GM23338 (cell line): ENCODE data around the gene TYR. TPM values are rescaled to one million over a fixed set of nuclear protein-coding genes. Genes with fewer than 3 reads are reported as not detected.

Source experiments
- ATAC-seq: fragments of 200-7000 bp; cut with Tn5 transposase; 3 replicates; pipeline ENCODE4 v1.9.1; 2020
- DNase-seq: peaks from one replicate; pipeline ENCODE4 v3.0.0-alpha.2; 2015; ENCODE audit warnings: low spot score
- H2AFZ ChIP-seq: fragments of 200-600 bp; sonication (generic); 2 replicates; pipeline ENCODE4 v1.8.0; 2016; ENCODE audit warnings: antibody characterized with exemption, mild to moderate bottlenecking, moderate library complexity
- H3F3A ChIP-seq: fragments of 200-600 bp; sonication (generic); replicated peaks from 2 replicates; pipeline ENCODE4 v1.8.0; 2017; ENCODE audit warnings: antibody characterized with exemption, mixed run types, low read depth
- H3K27ac ChIP-seq: fragments of 200-600 bp; sonication (generic); 2 replicates; pipeline ENCODE4 v1.6.1; 2016; ENCODE audit warnings: low read depth
- H3K27me3 ChIP-seq: fragments of 200-600 bp; sonication (generic); 2 replicates; pipeline ENCODE4 v1.8.0; 2016; ENCODE audit warnings: mild to moderate bottlenecking, mixed run types, moderate library complexity; ENCODE audit not compliant: insufficient read depth
- H3K36me3 ChIP-seq: fragments of 200-600 bp; sonication (generic); 2 replicates; pipeline ENCODE4 v1.8.0; 2016; ENCODE audit warnings: mild to moderate bottlenecking; ENCODE audit not compliant: insufficient read depth
- H3K4me1 ChIP-seq: fragments of 200-600 bp; sonication (generic); 2 replicates; pipeline ENCODE4 v1.8.0; 2016; ENCODE audit warnings: mild to moderate bottlenecking, moderate library complexity; ENCODE audit not compliant: insufficient read depth
- H3K4me2 ChIP-seq: fragments of 200-600 bp; sonication (generic); 2 replicates; pipeline ENCODE4 v1.7.1; 2017; ENCODE audit warnings: mixed run types
- H3K4me3 ChIP-seq: fragments of 200-600 bp; sonication (generic); 2 replicates; pipeline ENCODE4 v1.6.1; 2016; ENCODE audit warnings: mixed run types
- H3K79me2 ChIP-seq: fragments of 200-600 bp; sonication (generic); replicated peaks from 2 replicates; pipeline ENCODE4 v1.8.0; 2017; ENCODE audit warnings: mild to moderate bottlenecking; ENCODE audit not compliant: insufficient read depth
- H3K9me2 ChIP-seq: fragments of 200-600 bp; sonication (generic); 2 replicates; pipeline ENCODE4 v1.8.0; 2017; ENCODE audit not compliant: insufficient read depth
- H4K20me1 ChIP-seq: fragments of 200-600 bp; sonication (generic); replicated peaks from 2 replicates; pipeline ENCODE4 v1.8.0; 2017; ENCODE audit warnings: mild to moderate bottlenecking; ENCODE audit not compliant: insufficient read depth
- H3K27ac Mint-ChIP-seq: 2 replicates; pipeline ENCODE4 v1.8.0; 2020; ENCODE audit warnings: inconsistent platforms, mild to moderate bottlenecking, moderate library complexity, mixed read lengths
- H3K27me3 Mint-ChIP-seq: 3 replicates; pipeline ENCODE4 v1.8.0; 2022; ENCODE audit warnings: low read depth, mild to moderate bottlenecking, moderate library complexity, mixed read lengths, inconsistent platforms; ENCODE audit not compliant: insufficient read depth, poor library complexity
- H3K36me3 Mint-ChIP-seq: 3 replicates; pipeline ENCODE4 v1.8.0; 2021; ENCODE audit warnings: low read depth, mild to moderate bottlenecking, inconsistent platforms, moderate library complexity, mixed read lengths
- H3K4me1 Mint-ChIP-seq: 3 replicates; pipeline ENCODE4 v1.8.0; 2020; ENCODE audit warnings: mild to moderate bottlenecking, inconsistent platforms, mixed read lengths
- H3K4me3 Mint-ChIP-seq: 3 replicates; pipeline ENCODE4 v1.8.0; 2021; ENCODE audit warnings: moderate library complexity, mild to moderate bottlenecking, inconsistent platforms, mixed read lengths
- H3K9me3 Mint-ChIP-seq: 3 replicates; pipeline ENCODE4 v1.8.0; 2020; ENCODE audit warnings: moderate library complexity, mild to moderate bottlenecking, inconsistent platforms, mixed read lengths
- JUNB ChIP-seq: IDR thresholded peaks from one replicate; pipeline ENCODE4 v1.6.1; 2016; ENCODE audit warnings: antibody characterized with exemption; ENCODE audit not compliant: unreplicated experiment
- NANOG ChIP-seq: IDR thresholded peaks from 2 replicates; pipeline ENCODE4 v1.6.1; 2016; ENCODE audit warnings: antibody characterized with exemption, borderline replicate concordance
- REST ChIP-seq: IDR thresholded peaks from one replicate; pipeline ENCODE4 v1.6.1; 2018; ENCODE audit warnings: antibody characterized with exemption; ENCODE audit not compliant: unreplicated experiment
- STAT1 ChIP-seq: IDR thresholded peaks from one replicate; pipeline ENCODE4 v1.6.1; 2016; ENCODE audit warnings: antibody characterized with exemption; ENCODE audit not compliant: unreplicated experiment
- ZNF114 ChIP-seq: fragments of 250-450 bp; sonication (Bioruptor Pico); IDR thresholded peaks from 2 replicates; pipeline ENCODE4 v1.5.0; 2020; ENCODE audit warnings: mild to moderate bottlenecking, moderate library complexity
- ZNF331 ChIP-seq: fragments of 250-450 bp; sonication (Bioruptor Pico); IDR thresholded peaks from 2 replicates; pipeline ENCODE4 v1.5.0; 2020; ENCODE audit warnings: low read depth, mild to moderate bottlenecking, moderate library complexity
- long read RNA-seq: library from polyadenylated mRNA; unstranded; transcript quantifications from one replicate; pipeline ENCODE4 v2.0.0, GENCODE V29; 2020; ENCODE audit not compliant: unreplicated experiment
- polyA plus RNA-seq: library from polyadenylated mRNA; unstranded; fragments of >200 nt; fragmentation: Nextera tagmentation; extraction: Ambion mirVana; gene quantifications from 2 replicates; pipeline ENCODE4 v1.2.1, GENCODE V29; 2016
- total RNA-seq: library from RNA; depleted of rRNA; stranded (reverse); fragments of >200 nt; shearing (Covaris generic); gene quantifications from 2 replicates; pipeline ENCODE4 v1.2.3, GENCODE V29; 2014; rRNA removed
- TF ChIP-seq, protein P1 (sequence below), 2 experiments: fragments of 200-600 bp in 1 of 2; sonication (generic) in 1 of 2; conservative IDR thresholded peaks; 2 replicates each; pipeline versions ENCODE4 v1.5.1 to v1.6.1; 2016 to 2017; ENCODE audit warnings: antibody characterized with exemption in 2 of 2, low read depth in 2 of 2, mild to moderate bottlenecking in 2 of 2, moderate library complexity in 1 of 2

TYR gene
- total RNA-seq (not detected in 2 replicates), polyA plus RNA-seq (0.08 TPM in 1 of 2 replicates, not detected in the other)
- long read RNA-seq: 0 reads

DNA sequence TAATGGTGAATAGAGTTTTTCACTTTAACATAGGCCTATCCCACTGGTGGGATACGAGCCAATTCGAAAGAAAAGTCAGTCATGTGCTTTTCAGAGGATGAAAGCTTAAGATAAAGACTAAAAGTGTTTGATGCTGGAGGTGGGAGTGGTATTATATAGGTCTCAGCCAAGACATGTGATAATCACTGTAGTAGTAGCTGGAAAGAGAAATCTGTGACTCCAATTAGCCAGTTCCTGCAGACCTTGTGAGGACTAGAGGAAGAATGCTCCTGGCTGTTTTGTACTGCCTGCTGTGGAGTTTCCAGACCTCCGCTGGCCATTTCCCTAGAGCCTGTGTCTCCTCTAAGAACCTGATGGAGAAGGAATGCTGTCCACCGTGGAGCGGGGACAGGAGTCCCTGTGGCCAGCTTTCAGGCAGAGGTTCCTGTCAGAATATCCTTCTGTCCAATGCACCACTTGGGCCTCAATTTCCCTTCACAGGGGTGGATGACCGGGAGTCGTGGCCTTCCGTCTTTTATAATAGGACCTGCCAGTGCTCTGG is at the start of gene TYR:
TSS of gene TYR (plus strand) at position 185 of the 541 bp plus-strand sequence. CDS start at position 264, 79 bp downstream.
- no peak for ATAC-seq
- TF ChIP-seq, protein P1, sequence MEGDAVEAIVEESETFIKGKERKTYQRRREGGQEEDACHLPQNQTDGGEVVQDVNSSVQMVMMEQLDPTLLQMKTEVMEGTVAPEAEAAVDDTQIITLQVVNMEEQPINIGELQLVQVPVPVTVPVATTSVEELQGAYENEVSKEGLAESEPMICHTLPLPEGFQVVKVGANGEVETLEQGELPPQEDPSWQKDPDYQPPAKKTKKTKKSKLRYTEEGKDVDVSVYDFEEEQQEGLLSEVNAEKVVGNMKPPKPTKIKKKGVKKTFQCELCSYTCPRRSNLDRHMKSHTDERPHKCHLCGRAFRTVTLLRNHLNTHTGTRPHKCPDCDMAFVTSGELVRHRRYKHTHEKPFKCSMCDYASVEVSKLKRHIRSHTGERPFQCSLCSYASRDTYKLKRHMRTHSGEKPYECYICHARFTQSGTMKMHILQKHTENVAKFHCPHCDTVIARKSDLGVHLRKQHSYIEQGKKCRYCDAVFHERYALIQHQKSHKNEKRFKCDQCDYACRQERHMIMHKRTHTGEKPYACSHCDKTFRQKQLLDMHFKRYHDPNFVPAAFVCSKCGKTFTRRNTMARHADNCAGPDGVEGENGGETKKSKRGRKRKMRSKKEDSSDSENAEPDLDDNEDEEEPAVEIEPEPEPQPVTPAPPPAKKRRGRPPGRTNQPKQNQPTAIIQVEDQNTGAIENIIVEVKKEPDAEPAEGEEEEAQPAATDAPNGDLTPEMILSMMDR (conservative IDR thresholded peaks at IDR 0.05; ENCODE audit: low read depth in 2 of 2): no peak
- no peak for TF ChIP-seq NANOG
- no peak for TF ChIP-seq REST
- TF ChIP-seq ZNF331 (CRISPR knock-in tag): no peak
- TF ChIP-seq JUNB: no peak
- TF ChIP-seq STAT1: no peak

GRCh38 chr11:89136606-89137005 is 41.1 kb upstream of the TYR start:
- Histone ChIP-seq H3K4me2 (no peak overlapping the region), H3K36me3 (no peaks in the 10 kb centered on the region), H3K79me2 (no peaks in the 10 kb centered on the region), H4K20me1 (no peaks in the 10 kb centered on the region), H3K4me1 (no peaks in the 10 kb centered on the region), H3F3A (no peaks in the 10 kb centered on the region), H3K9me2 (no peaks in the 10 kb centered on the region), H3K4me3 (no peak overlapping the region), H3K27ac (no peak overlapping the region), H3K27me3 (no peaks in the 10 kb centered on the region), H2AFZ (no peak overlapping the region)
- ATAC-seq: no peak
- H3K4me3 Mint-ChIP-seq: no peak overlapping the region
- no peaks in the 10 kb centered on the region for H3K9me3 Mint-ChIP-seq
- no peaks in the 10 kb centered on the region for H3K36me3 Mint-ChIP-seq
- H3K27me3 Mint-ChIP-seq: no peaks in the 10 kb centered on the region
- no peak overlapping the region for H3K27ac Mint-ChIP-seq
- no peak for DNase-seq
- H3K4me1 Mint-ChIP-seq: no peaks in the 10 kb centered on the region; the same call in 2 of the 3 replicates
- TF ChIP-seq ZNF114 (CRISPR knock-in tag) (no peak), REST (no peak), JUNB (no peak)
- TF ChIP-seq, protein P1 (conservative IDR thresholded peaks at IDR 0.05; ENCODE audit: low read depth in 2 of 2): no peak

More for the DNA sequence above, at the start of gene TYR:
- DNase-seq: no peak
- no peaks in the 10 kb centered on the region for H3K9me2 ChIP-seq
- no peaks in the 10 kb centered on the region for H3K79me2 ChIP-seq
- Mint-ChIP-seq H3K4me1 (peaks cover 19% of the 10 kb centered on the region), H3K36me3 (no peaks in the 10 kb centered on the region), H3K27ac (no peak within 1 kb of the TSS), H3K4me3 (no peak within 1 kb of the TSS), H3K27me3 (peaks cover 4% of the 10 kb centered on the region), H3K9me3 (no peaks in the 10 kb centered on the region)
- H3K36me3 ChIP-seq: no peaks in the 10 kb centered on the region
- no peak within 1 kb of the TSS for H3K4me2 ChIP-seq
- peaks cover 16% of the 10 kb centered on the region for H3K4me1 ChIP-seq
- no peak within 1 kb of the TSS for H3K4me3 ChIP-seq
- no peak within 1 kb of the TSS for H3K27ac ChIP-seq
- no peaks in the 10 kb centered on the region for H3F3A ChIP-seq
- no peaks in the 10 kb centered on the region for H3K27me3 ChIP-seq
- no peaks in the 10 kb centered on the region for H4K20me1 ChIP-seq
- H2AFZ ChIP-seq: no peak within 1 kb of the TSS
